ENCODE results near the gene TMEM106C.

The TMEM106C gene

GRCh38 chr12:48016373-48017020 is 53.1 kb downstream of the TMEM106C start:
- TF ChIP-seq ZNF8 (CRISPR knock-in tag; IDR thresholded peaks at IDR 0.05) (no peak), GLIS3 (CRISPR knock-in tag; IDR thresholded peaks at IDR 0.05) (no peak), OSR1 (CRISPR knock-in tag; IDR thresholded peaks at IDR 0.05) (no peak), ESRRG (CRISPR knock-in tag; IDR thresholded peaks at IDR 0.05) (no peak), ISL1 (CRISPR knock-in tag; IDR thresholded peaks at IDR 0.05) (no peak), TOX (CRISPR knock-in tag; IDR thresholded peaks at IDR 0.05; ENCODE audit: borderline replicate concordance) (no peak), CSDC2 (CRISPR knock-in tag; IDR thresholded peaks at IDR 0.05) (no peak), ZC3H10 (CRISPR knock-in tag; IDR thresholded peaks at IDR 0.05) (no peak), POU6F1 (CRISPR knock-in tag; IDR thresholded peaks at IDR 0.05; ENCODE audit: borderline replicate concordance, low read depth) (no peak), TSHZ2 (CRISPR knock-in tag; IDR thresholded peaks at IDR 0.05) (no peak), ARNTL (CRISPR knock-in tag; IDR thresholded peaks at IDR 0.05; ENCODE audit: borderline replicate concordance, low read depth) (no peak)
- TF ChIP-seq, protein P1, sequence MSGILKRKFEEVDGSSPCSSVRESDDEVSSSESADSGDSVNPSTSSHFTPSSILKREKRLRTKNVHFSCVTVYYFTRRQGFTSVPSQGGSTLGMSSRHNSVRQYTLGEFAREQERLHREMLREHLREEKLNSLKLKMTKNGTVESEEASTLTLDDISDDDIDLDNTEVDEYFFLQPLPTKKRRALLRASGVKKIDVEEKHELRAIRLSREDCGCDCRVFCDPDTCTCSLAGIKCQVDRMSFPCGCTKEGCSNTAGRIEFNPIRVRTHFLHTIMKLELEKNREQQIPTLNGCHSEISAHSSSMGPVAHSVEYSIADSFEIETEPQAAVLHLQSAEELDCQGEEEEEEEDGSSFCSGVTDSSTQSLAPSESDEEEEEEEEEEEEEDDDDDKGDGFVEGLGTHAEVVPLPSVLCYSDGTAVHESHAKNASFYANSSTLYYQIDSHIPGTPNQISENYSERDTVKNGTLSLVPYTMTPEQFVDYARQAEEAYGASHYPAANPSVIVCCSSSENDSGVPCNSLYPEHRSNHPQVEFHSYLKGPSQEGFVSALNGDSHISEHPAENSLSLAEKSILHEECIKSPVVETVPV (CRISPR knock-in tag; IDR thresholded peaks at IDR 0.05), result no peak
- ATAC-seq, result no peak

- TF ChIP-seq PATZ1 (CRISPR knock-in tag; IDR thresholded peaks at IDR 0.05; ENCODE audit: borderline replicate concordance) (no peak), ZFP3 (CRISPR knock-in tag; IDR thresholded peaks at IDR 0.05) (no peak)
- ATAC-seq, result no peak
Observed at GRCh38 chr12:48017496-48017895, 54.1 kb downstream of the TMEM106C start.

DNA sequence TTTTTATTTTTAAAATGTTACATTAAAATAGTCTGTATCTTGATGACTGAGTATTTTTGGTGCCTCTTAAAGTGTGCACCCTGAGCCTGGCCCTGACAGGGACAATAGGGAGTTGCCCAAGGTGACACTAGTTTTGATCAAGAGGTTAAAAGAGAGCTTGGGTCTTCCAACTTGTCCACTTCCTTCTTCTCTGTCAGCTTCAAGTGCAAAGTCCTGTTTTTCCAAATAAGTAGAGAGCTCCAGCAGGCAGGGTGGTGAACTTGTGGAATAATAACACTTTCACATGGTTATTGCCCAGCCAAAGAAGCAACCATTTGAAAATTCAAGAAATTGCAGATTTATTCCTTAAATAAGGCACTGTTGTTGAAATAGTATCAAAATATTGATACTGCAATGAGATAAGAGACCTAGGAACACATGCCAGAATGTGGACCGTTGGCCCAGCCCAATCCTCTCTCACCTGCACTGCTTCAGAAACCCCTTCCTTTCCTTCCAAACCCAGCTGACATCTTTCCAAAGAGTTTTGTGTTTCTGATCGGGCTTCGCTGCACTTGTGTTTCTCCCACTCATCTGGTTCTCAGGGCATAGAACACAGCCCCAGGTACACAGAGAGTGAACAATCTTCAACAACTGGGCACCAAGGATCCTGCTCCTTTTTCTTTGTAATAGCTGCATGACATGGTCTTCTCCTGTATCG is 54.7 kb downstream of the TMEM106C start:
- ATAC-seq, result no peak
- TF ChIP-seq PATZ1 (CRISPR knock-in tag; IDR thresholded peaks at IDR 0.05; ENCODE audit: borderline replicate concordance), result no peak
- TF ChIP-seq, protein P1 (CRISPR knock-in tag; IDR thresholded peaks at IDR 0.05), result no peak
- no peak for TF ChIP-seq ZNF8 (CRISPR knock-in tag; IDR thresholded peaks at IDR 0.05)
- TF ChIP-seq BACH2 (CRISPR knock-in tag; IDR thresholded peaks at IDR 0.05; ENCODE audit: borderline replicate concordance), result no peak
- TF ChIP-seq ZNF70 (CRISPR knock-in tag; IDR thresholded peaks at IDR 0.05), result no peak
- TF ChIP-seq OSR1 (CRISPR knock-in tag; IDR thresholded peaks at IDR 0.05), result no peak
- TF ChIP-seq POU6F1 (CRISPR knock-in tag; IDR thresholded peaks at IDR 0.05; ENCODE audit: borderline replicate concordance, low read depth), result no peak
- TF ChIP-seq ZC3H10 (CRISPR knock-in tag; IDR thresholded peaks at IDR 0.05), result no peak
- no peak for TF ChIP-seq CSDC2 (CRISPR knock-in tag; IDR thresholded peaks at IDR 0.05)
- TF ChIP-seq ZNF565 (CRISPR knock-in tag; conservative IDR thresholded peaks at IDR 0.05; ENCODE audit: low read depth), result no peak
- no peak for TF ChIP-seq RARB (CRISPR knock-in tag; IDR thresholded peaks at IDR 0.05)
- TF ChIP-seq TCF4 (CRISPR knock-in tag; IDR thresholded peaks at IDR 0.05; ENCODE audit: borderline replicate concordance), result no peak
- TF ChIP-seq PPARA (CRISPR knock-in tag; IDR thresholded peaks at IDR 0.05; ENCODE audit: borderline replicate concordance), result no peak
